Gastrocnemius medialis (tissue), 4 donors: ENCODE results near the gene RAD21L1.
A peak's percentile ranks its signal among the peaks of the same experiment; 100 is the strongest.

Experiments
- CTCF ChIP-seq, 5 experiments: fragments of 450-650 bp in 3 of 5; fragments of 200-600 bp in 2 of 5; sonication (generic) in 2 of 5; IDR thresholded peaks in 4 of 5; conservative IDR thresholded peaks in 1 of 5; 1 replicate in 4 of 5; 2 replicates in 1 of 5; pipeline ENCODE4 v1.5.1; 2016 to 2019; ENCODE audit warnings: antibody characterized with exemption in 5 of 5, mild to moderate bottlenecking in 3 of 5, moderate library complexity in 3 of 5
- POLR2A ChIP-seq, 2 donors: fragments of 450-650 bp; IDR thresholded peaks; one replicate each; pipeline ENCODE4 v1.6.1; 2017; ENCODE audit warnings: antibody characterized with exemption in 2 of 2, mild to moderate bottlenecking in 2 of 2, moderate library complexity in 2 of 2

- TF ChIP-seq POLR2A (IDR thresholded peaks at IDR 0.05) = no peak
- TF ChIP-seq CTCF (IDR thresholded peaks at IDR 0.05 in 4 of 5, conservative IDR thresholded peaks at IDR 0.05 in 1 of 5) = peak in 4 of 5 experiments; percentile 15 to 56 (median 40)
Measured at GRCh38 chr20:1185790-1186334, 40.0 kb upstream of the RAD21L1 start.
